GM18868 (cell line): Measurements from ENCODE around the gene GMEB1.
"Not testable (repeated sequence)": the region's sequence is repeated elsewhere in the genome, so short reads cannot be mapped to it uniquely, and the experiment has no call there.

Experiments
- ATAC-seq: cut with Tn5 transposase; IDR thresholded peaks from one replicate; pipeline ENCODE4 v1.9.1; 2021; ENCODE audit warnings: mild to moderate bottlenecking, moderate library complexity; ENCODE audit not compliant: unreplicated experiment

Gene GMEB1

GRCh38 chr1:28750330-28750729, 81.7 kb downstream of the GMEB1 start:
- ATAC-seq: no peak

GRCh38 chr1:28750771-28751294, 82.2 kb downstream of the GMEB1 start:
- not testable (repeated sequence) for ATAC-seq

- no peak for ATAC-seq
Observed at GRCh38 chr1:28751315-28752060, 82.9 kb downstream of the GMEB1 start.

GRCh38 chr1:28755701-28756100, 87.1 kb downstream of the GMEB1 start:
- no peak for ATAC-seq

GRCh38 chr1:28756846-28757245, 88.3 kb downstream of the GMEB1 start:
- ATAC-seq: no peak

GRCh38 chr1:28758420-28758819, 89.8 kb downstream of the GMEB1 start:
- no peak for ATAC-seq

GRCh38 chr1:28759257-28759656, 90.7 kb downstream of the GMEB1 start:
- no peak for ATAC-seq

- no peak for ATAC-seq
Observed at GRCh38 chr1:28761189-28761588, 92.6 kb downstream of the GMEB1 start.

GRCh38 chr1:28766532-28767183, 98.1 kb downstream of the GMEB1 start:
- no peak for ATAC-seq
